K562 (cell line): ENCODE measurements around the gene NT5DC1. TPM values are rescaled to one million over a fixed set of nuclear protein-coding genes. Genes with fewer than 3 reads are reported as not detected.

Experiments
- BHLHE40 ChIP-seq: IDR thresholded peaks from 2 replicates; pipeline ENCODE4 v1.6.1; 2011; ENCODE audit warnings: low read length, improper control_type of control experiment
- CHCHD3 ChIP-seq: fragments of 250-450 bp; sonication (Bioruptor Pico); IDR thresholded peaks from 2 replicates; pipeline ENCODE4 v2.1.2; 2022; ENCODE audit warnings: mild to moderate bottlenecking
- HINFP ChIP-seq: fragments of 450-650 bp; conservative IDR thresholded peaks from 2 replicates; pipeline ENCODE4 v1.6.1; 2016; ENCODE audit warnings: missing genetic modification characterization, low read depth, mild to moderate bottlenecking, control low read depth, missing compliant biosample characterization
- MECOM ChIP-seq: fragments of 250-450 bp; sonication (Bioruptor Pico); IDR thresholded peaks from 2 replicates; pipeline ENCODE4 v1.8.0; 2022; ENCODE audit warnings: inconsistent platforms
- SAP30 ChIP-seq: fragments of 200-600 bp; sonication (generic); IDR thresholded peaks from 2 replicates; pipeline ENCODE4 v1.6.1; 2012; ENCODE audit warnings: borderline replicate concordance, low read depth, mild to moderate bottlenecking, moderate library complexity, low read length, control low read depth, inconsistent platforms; ENCODE audit not compliant: insufficient read depth, poor library complexity, severe bottlenecking
- ZBTB7A ChIP-seq: IDR thresholded peaks from 2 replicates; pipeline ENCODE4 v1.6.1; 2011; ENCODE audit warnings: low read depth, mild to moderate bottlenecking, low read length, moderate library complexity, borderline replicate concordance; ENCODE audit not compliant: control insufficient read depth
- polyA plus RNA-seq, 8 experiments: library from polyadenylated mRNA; depleted of rRNA in 4 of 8; stranded (reverse) in 5 of 8; unstranded in 3 of 8; fragments of >200 nt; fragmentation: Nextera tagmentation in 2 of 8; fragmentation: Illumina TruSeq in 1 of 8; extraction: Ambion mirVana in 2 of 8; extraction: Trizol in 1 of 8; gene quantifications; 2 replicates each; pipeline versions ENCODE4 v1.2.1 to v1.2.3, GENCODE V29; 2011 to 2014; ENCODE audit warnings: inconsistent platforms in 1 of 8, missing spikeins in 1 of 8
- total RNA-seq, 7 experiments: library from RNA; depleted of rRNA in 6 of 7; stranded (reverse); fragments of >200 nt in 6 of 7; fragmentation: Illumina TruSeq in 2 of 7; extraction: Trizol in 2 of 7; gene quantifications; 2 replicates each; pipeline versions ENCODE4 v1.2.1 to v1.2.3, GENCODE V29; 2011 to 2021; ENCODE audit warnings: low replicate concordance in 1 of 7
- TF ChIP-seq, protein P1 (sequence below): sonication (generic); formaldehyde crosslinking; IDR thresholded peaks from 2 replicates; pipeline ENCODE4 v1.5.0; 2020; ENCODE audit warnings: missing genetic modification reagents

The NT5DC1 gene
- total and polyA plus RNA-seq, 9 of the 15 experiments (the other 6 are each of a cell fraction or from before 2014, with no cell fraction given): 4.9 to 28.5 (median 16.3) TPM

GRCh38 chr6:116254297-116255056, 153.8 kb downstream of the NT5DC1 start (continued):
- TF ChIP-seq HINFP (no peak), MECOM (CRISPR knock-in tag) (no peak), BHLHE40 (no peak), ZBTB7A (no peak), SAP30 (no peak), CHCHD3 (CRISPR knock-in tag) (no peak)
- TF ChIP-seq, protein P1, sequence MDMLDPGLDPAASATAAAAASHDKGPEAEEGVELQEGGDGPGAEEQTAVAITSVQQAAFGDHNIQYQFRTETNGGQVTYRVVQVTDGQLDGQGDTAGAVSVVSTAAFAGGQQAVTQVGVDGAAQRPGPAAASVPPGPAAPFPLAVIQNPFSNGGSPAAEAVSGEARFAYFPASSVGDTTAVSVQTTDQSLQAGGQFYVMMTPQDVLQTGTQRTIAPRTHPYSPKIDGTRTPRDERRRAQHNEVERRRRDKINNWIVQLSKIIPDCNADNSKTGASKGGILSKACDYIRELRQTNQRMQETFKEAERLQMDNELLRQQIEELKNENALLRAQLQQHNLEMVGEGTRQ (CRISPR knock-in tag): no peak
